HepG2 (cell line): ENCODE measurements around the gene RIPPLY1. TPM values are rescaled to one million over a fixed set of nuclear protein-coding genes. Genes with fewer than 3 reads are reported as not detected.

Source experiments
- ATAC-seq: fragments of 200-7000 bp; cut with Tn5 transposase; 3 replicates; pipeline ENCODE4 v1.9.1; 2020; ENCODE audit warnings: mild to moderate bottlenecking, moderate library complexity
- BruUV-seq: library from RNA; stranded (reverse); fragments of 400-500 nt; replicated peaks from 2 replicates; lab custom pipeline; 2021; lab: Mats Ljungman, UMichigan
- CTCF ChIA-PET: fragments of 300-600 bp; formaldehyde crosslinking; extraction: SDS; loops from one replicate; lab custom pipeline; 2021; ENCODE audit warnings: low total read pairs, inconsistent platforms, low intra/inter-chr PET ratio; lab: Yijun Ruan, JAX
- POLR2A ChIA-PET: fragments of 350-600 bp; sonication (Branson Sonifier 250); formaldehyde crosslinking; loops from one replicate; lab custom pipeline; 2020; ENCODE audit warnings: antibody characterized with exemption, inconsistent platforms; lab: Yijun Ruan, JAX
- DNase-seq: peaks from one replicate; pipeline ENCODE4 v3.0.0-alpha.2; 2015; ENCODE audit warnings: low spot score
- FAIRE-seq: peaks from 3 replicates; lab custom pipeline; 2011; peaks lifted over from hg19 to GRCh38; lab: Jason Lieb, UNC
- H2AFZ ChIP-seq: one replicate; pipeline ENCODE4 v1.6.1; 2011; ENCODE audit warnings: low read length, inconsistent platforms
- H3K27ac ChIP-seq: fragments of 300-600 bp; 3 replicates; pipeline ENCODE4 v1.8.0; 2011; ENCODE audit warnings: mixed run types, mild to moderate bottlenecking, mixed read lengths, low read length, inconsistent platforms; ENCODE audit not compliant: insufficient read depth; ENCODE audit errors: extremely low read length
- H3K27me3 ChIP-seq, 2 experiments: fragments of 200-600 bp in 1 of 2; 2 replicates in 1 of 2; 3 replicates in 1 of 2; pipeline versions ENCODE4 v1.6.0 to v1.8.0; 2011; ENCODE audit warnings: low read length in 2 of 2, mild to moderate bottlenecking in 2 of 2, moderate library complexity in 2 of 2, inconsistent platforms in 1 of 2; ENCODE audit not compliant: insufficient read depth in 2 of 2, control insufficient read depth in 1 of 2
- H3K36me3 ChIP-seq, 2 experiments: fragments of 200-600 bp in 1 of 2; replicated peaks in 1 of 2; 2 replicates in 1 of 2; 3 replicates in 1 of 2; pipeline versions ENCODE4 v1.5.1 to v1.8.0; 2011; ENCODE audit warnings: low read length in 2 of 2, inconsistent platforms in 1 of 2; ENCODE audit not compliant: insufficient read depth in 2 of 2, control insufficient read depth in 1 of 2
- H3K4me1 ChIP-seq: 2 replicates; pipeline ENCODE4 v1.5.1; 2012; ENCODE audit warnings: low read length, inconsistent platforms; ENCODE audit not compliant: insufficient read depth
- H3K4me2 ChIP-seq: 2 replicates; pipeline ENCODE4 v1.6.0; 2011; ENCODE audit warnings: low read depth, low read length, inconsistent platforms
- H3K4me3 ChIP-seq, 3 experiments: fragments of 200-600 bp in 1 of 3; sonication (generic), shearing (Covaris generic) in 1 of 3; replicated peaks in 1 of 3; 2 replicates each; pipeline ENCODE4 v1.5.1; 2011 to 2016; ENCODE audit warnings: low read length in 3 of 3, inconsistent platforms in 2 of 3, low read depth in 2 of 3, mild to moderate bottlenecking in 2 of 3, control low read depth in 1 of 3, mixed read lengths in 1 of 3; ENCODE audit not compliant: insufficient read depth in 1 of 3
- H3K79me2 ChIP-seq: one replicate; pipeline ENCODE4 v1.6.1; 2011; ENCODE audit warnings: low read length, inconsistent platforms; ENCODE audit not compliant: insufficient read depth
- H3K9ac ChIP-seq: 2 replicates; pipeline ENCODE4 v1.6.0; 2011; ENCODE audit warnings: mild to moderate bottlenecking, low read depth, low read length, inconsistent platforms; ENCODE audit not compliant: insufficient read depth
- H3K9me3 ChIP-seq: 2 replicates; pipeline ENCODE4 v1.5.1; 2012; ENCODE audit warnings: mild to moderate bottlenecking, low read length
- H4K20me1 ChIP-seq: 2 replicates; pipeline ENCODE4 v1.6.0; 2011; ENCODE audit warnings: inconsistent platforms, mild to moderate bottlenecking, low read length, moderate library complexity; ENCODE audit not compliant: insufficient read depth
- CEBPB ChIP-seq: IDR thresholded peaks from 2 replicates; pipeline ENCODE4 v1.6.1; 2011; ENCODE audit warnings: low read depth, low read length, improper control_type of control experiment, borderline replicate concordance
- KAT2B ChIP-seq: fragments of 150-350 bp; IDR thresholded peaks from 2 replicates; pipeline ENCODE4 v1.6.1; 2014; ENCODE audit warnings: low read depth, low read length, borderline replicate concordance
- RXRA ChIP-seq: sonication (generic); formaldehyde crosslinking; IDR thresholded peaks from 2 replicates; pipeline ENCODE4 v1.5.1; 2020; ENCODE audit warnings: missing genetic modification reagents
- ZFP36L1 ChIP-seq: sonication (generic); formaldehyde crosslinking; IDR thresholded peaks from 2 replicates; pipeline ENCODE4 v1.8.0; 2022; ENCODE audit warnings: mild to moderate bottlenecking, missing genetic modification reagents, moderate library complexity
- ZNF136 ChIP-seq: sonication (generic); formaldehyde crosslinking; IDR thresholded peaks from 2 replicates; pipeline ENCODE4 v1.8.1; 2022; ENCODE audit warnings: low read depth, mild to moderate bottlenecking, moderate library complexity, missing genetic modification reagents
- ZNF572 ChIP-seq: sonication (generic); formaldehyde crosslinking; IDR thresholded peaks from 2 replicates; pipeline ENCODE4 v1.5.1; 2020; ENCODE audit warnings: mild to moderate bottlenecking, missing genetic modification reagents
- ZNF792 ChIP-seq: IDR thresholded peaks from 2 replicates; pipeline ENCODE4 v1.6.1; 2016
- WGBS: methylation state at CpG from one replicate; pipeline ENCODE4 v1.1.6; 2017; ENCODE audit warnings: low lambda C conversion rate; 5-methylcytosine and 5-hydroxymethylcytosine counted together
- in situ Hi-C: cut with HindIII; loops from 2 replicates; pipeline ENCODE4 v1.10.0; 2017; ENCODE audit warnings: low pct_unique_long_range_greater_than_20kb; ENCODE audit not compliant: extremely low pct_ligation_motif_present
- intact Hi-C: fragments of 100-400 bp; cut with micrococcal nuclease; formaldehyde crosslinking; loops from one replicate; pipeline ENCODE4 v1.10.0; 2022; ENCODE audit not compliant: unreplicated experiment
- polyA plus RNA-seq, 8 experiments: library from polyadenylated mRNA; depleted of rRNA in 3 of 8; stranded (reverse) in 7 of 8; unstranded in 1 of 8; fragments of >200 nt; fragmentation: Illumina TruSeq in 4 of 8; extraction: Trizol in 4 of 8; gene quantifications; 2 replicates each; pipeline versions ENCODE4 v1.2.1 to v1.2.3, GENCODE V29; 2011 to 2016; ENCODE audit warnings: low read depth in 4 of 8, missing spikeins in 1 of 8, mixed read lengths in 1 of 8; ENCODE audit not compliant: insufficient read depth in 1 of 8
- total RNA-seq, 5 experiments: library from RNA; depleted of rRNA; stranded (reverse); fragments of >200 nt; fragmentation: Illumina TruSeq; extraction: Trizol; gene quantifications; 2 replicates each; pipeline ENCODE4 v1.2.3, GENCODE V29; 2016; ENCODE audit warnings: low read depth in 1 of 5
- TF ChIP-seq, protein P1 (sequence below): sonication (generic); formaldehyde crosslinking; IDR thresholded peaks from 2 replicates; pipeline ENCODE4 v1.4.0; 2020; ENCODE audit warnings: low read depth, mild to moderate bottlenecking, missing genetic modification reagents
- TF ChIP-seq, protein P2 (sequence below): sonication (generic); formaldehyde crosslinking; IDR thresholded peaks from 2 replicates; pipeline ENCODE4 v1.5.0; 2020; ENCODE audit warnings: mild to moderate bottlenecking, missing genetic modification reagents
- TF ChIP-seq, protein P3 (sequence below): sonication (generic); formaldehyde crosslinking; IDR thresholded peaks from 2 replicates; pipeline ENCODE4 v1.4.0; 2020; ENCODE audit warnings: mild to moderate bottlenecking, missing genetic modification reagents
- TF ChIP-seq, protein P4 (sequence below): fragments of 450-650 bp; IDR thresholded peaks from 2 replicates; pipeline ENCODE4 v1.6.1; 2017; ENCODE audit warnings: mild to moderate bottlenecking
- TF ChIP-seq, protein P5 (sequence below), 2 experiments: sonication (generic) in 1 of 2; formaldehyde crosslinking in 1 of 2; IDR thresholded peaks; 2 replicates each; pipeline versions ENCODE4 v1.5.1 to v1.6.1; 2011 to 2020; ENCODE audit warnings: borderline replicate concordance in 1 of 2, low read depth in 1 of 2, low read length in 1 of 2, mild to moderate bottlenecking in 1 of 2, missing genetic modification reagents in 1 of 2, moderate library complexity in 1 of 2

RIPPLY1 gene
- total and polyA plus RNA-seq, 2 of the 13 experiments (the other 11 are each of a cell fraction or from before 2014, with no cell fraction given), result 0.41 to 0.49 TPM

DNA sequence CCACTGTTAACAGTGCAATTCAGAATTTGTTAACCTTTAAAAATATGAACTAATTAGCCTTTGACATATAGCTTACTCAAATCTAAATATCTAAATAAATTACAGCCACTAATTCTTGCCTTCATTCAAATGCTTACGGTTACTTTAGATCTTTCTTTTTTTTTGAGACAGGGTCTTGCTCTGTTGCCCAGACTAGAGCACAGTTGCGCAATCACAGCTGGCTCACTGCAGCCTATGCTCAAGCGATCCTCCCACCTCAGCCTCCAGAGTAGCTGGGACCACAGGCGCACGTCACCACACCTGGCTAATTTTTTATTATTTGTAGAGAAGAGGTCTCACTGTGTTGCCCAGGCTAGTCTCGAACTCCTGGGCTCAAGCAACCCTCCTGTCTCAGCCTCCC lies 48.1 kb upstream of the RIPPLY1 start:
- Histone ChIP-seq H3K27ac (no peak overlapping the region), H3K79me2 (no peaks in the 10 kb centered on the region), H3K9me3 (no peaks in the 10 kb centered on the region), H2AFZ (no peak overlapping the region), H3K4me2 (no peak overlapping the region), H3K27me3 (no peaks in the 10 kb centered on the region), H4K20me1 (no peaks in the 10 kb centered on the region), H3K36me3 (no peaks in the 10 kb centered on the region; a peak in 2 of 5 replicates), H3K4me3 (no peak overlapping the region), H3K9ac (no peak overlapping the region), H3K4me1 (peaks cover 61% of the 10 kb centered on the region)
- DNase-seq (no peak), FAIRE-seq (no peak), ATAC-seq (no peak)
- no TSS peak for BruUV-seq
- in situ Hi-C loops, result no loop called here
- intact Hi-C loops, result no loop called here
- ChIA-PET POLR2A (interaction anchor here (1.2 kb wide), 1 partner anchor 19 kb away, joined by 6 read pairs; no protein-coding TSS in a partner anchor), CTCF (no interaction called here)
- 95% methylated on average over 6 of the region's 6 CpGs for WGBS
- TF ChIP-seq ZFP36L1 (no peak), ZNF136 (CRISPR knock-in tag) (no peak), ZNF572 (CRISPR knock-in tag) (no peak), RXRA (CRISPR knock-in tag) (no peak), KAT2B (no peak), ZNF792 (CRISPR knock-in tag) (no peak), CEBPB (peak; percentile 71; the same call in 1 of the 2 replicates)
- TF ChIP-seq, protein P1, sequence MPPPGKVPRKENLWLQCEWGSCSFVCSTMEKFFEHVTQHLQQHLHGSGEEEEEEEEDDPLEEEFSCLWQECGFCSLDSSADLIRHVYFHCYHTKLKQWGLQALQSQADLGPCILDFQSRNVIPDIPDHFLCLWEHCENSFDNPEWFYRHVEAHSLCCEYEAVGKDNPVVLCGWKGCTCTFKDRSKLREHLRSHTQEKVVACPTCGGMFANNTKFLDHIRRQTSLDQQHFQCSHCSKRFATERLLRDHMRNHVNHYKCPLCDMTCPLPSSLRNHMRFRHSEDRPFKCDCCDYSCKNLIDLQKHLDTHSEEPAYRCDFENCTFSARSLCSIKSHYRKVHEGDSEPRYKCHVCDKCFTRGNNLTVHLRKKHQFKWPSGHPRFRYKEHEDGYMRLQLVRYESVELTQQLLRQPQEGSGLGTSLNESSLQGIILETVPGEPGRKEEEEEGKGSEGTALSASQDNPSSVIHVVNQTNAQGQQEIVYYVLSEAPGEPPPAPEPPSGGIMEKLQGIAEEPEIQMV (CRISPR knock-in tag), result no peak
- TF ChIP-seq, protein P2, sequence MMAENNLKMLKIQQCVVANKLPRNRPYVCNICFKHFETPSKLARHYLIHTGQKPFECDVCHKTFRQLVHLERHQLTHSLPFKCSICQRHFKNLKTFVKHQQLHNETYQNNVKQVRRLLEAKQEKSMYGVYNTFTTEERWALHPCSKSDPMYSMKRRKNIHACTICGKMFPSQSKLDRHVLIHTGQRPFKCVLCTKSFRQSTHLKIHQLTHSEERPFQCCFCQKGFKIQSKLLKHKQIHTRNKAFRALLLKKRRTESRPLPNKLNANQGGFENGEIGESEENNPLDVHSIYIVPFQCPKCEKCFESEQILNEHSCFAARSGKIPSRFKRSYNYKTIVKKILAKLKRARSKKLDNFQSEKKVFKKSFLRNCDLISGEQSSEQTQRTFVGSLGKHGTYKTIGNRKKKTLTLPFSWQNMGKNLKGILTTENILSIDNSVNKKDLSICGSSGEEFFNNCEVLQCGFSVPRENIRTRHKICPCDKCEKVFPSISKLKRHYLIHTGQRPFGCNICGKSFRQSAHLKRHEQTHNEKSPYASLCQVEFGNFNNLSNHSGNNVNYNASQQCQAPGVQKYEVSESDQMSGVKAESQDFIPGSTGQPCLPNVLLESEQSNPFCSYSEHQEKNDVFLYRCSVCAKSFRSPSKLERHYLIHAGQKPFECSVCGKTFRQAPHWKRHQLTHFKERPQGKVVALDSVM (CRISPR knock-in tag), result 0 out of 2 replicates have a peak, but pooled peaks have one; percentile 19
- TF ChIP-seq, protein P3, sequence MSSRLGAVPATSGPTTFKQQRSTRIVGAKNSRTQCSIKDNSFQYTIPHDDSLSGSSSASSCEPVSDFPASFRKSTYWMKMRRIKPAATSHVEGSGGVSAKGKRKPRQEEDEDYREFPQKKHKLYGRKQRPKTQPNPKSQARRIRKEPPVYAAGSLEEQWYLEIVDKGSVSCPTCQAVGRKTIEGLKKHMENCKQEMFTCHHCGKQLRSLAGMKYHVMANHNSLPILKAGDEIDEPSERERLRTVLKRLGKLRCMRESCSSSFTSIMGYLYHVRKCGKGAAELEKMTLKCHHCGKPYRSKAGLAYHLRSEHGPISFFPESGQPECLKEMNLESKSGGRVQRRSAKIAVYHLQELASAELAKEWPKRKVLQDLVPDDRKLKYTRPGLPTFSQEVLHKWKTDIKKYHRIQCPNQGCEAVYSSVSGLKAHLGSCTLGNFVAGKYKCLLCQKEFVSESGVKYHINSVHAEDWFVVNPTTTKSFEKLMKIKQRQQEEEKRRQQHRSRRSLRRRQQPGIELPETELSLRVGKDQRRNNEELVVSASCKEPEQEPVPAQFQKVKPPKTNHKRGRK (CRISPR knock-in tag), result no peak
- TF ChIP-seq, protein P4, sequence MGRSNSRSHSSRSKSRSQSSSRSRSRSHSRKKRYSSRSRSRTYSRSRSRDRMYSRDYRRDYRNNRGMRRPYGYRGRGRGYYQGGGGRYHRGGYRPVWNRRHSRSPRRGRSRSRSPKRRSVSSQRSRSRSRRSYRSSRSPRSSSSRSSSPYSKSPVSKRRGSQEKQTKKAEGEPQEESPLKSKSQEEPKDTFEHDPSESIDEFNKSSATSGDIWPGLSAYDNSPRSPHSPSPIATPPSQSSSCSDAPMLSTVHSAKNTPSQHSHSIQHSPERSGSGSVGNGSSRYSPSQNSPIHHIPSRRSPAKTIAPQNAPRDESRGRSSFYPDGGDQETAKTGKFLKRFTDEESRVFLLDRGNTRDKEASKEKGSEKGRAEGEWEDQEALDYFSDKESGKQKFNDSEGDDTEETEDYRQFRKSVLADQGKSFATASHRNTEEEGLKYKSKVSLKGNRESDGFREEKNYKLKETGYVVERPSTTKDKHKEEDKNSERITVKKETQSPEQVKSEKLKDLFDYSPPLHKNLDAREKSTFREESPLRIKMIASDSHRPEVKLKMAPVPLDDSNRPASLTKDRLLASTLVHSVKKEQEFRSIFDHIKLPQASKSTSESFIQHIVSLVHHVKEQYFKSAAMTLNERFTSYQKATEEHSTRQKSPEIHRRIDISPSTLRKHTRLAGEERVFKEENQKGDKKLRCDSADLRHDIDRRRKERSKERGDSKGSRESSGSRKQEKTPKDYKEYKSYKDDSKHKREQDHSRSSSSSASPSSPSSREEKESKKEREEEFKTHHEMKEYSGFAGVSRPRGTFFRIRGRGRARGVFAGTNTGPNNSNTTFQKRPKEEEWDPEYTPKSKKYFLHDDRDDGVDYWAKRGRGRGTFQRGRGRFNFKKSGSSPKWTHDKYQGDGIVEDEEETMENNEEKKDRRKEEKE, result no peak
- TF ChIP-seq, protein P5, sequence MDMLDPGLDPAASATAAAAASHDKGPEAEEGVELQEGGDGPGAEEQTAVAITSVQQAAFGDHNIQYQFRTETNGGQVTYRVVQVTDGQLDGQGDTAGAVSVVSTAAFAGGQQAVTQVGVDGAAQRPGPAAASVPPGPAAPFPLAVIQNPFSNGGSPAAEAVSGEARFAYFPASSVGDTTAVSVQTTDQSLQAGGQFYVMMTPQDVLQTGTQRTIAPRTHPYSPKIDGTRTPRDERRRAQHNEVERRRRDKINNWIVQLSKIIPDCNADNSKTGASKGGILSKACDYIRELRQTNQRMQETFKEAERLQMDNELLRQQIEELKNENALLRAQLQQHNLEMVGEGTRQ (IDR thresholded peaks at IDR 0.05; ENCODE audit: low read depth, low read length), result no peak
- TF ChIP-seq, protein P5 (CRISPR knock-in tag; IDR thresholded peaks at IDR 0.05; ENCODE audit: borderline replicate concordance), result no peak
